ENCODE results near the gene FOLH1.
"Not testable (repeated sequence)": the region's sequence is repeated elsewhere in the genome, so short reads cannot be mapped to it uniquely, and the experiment has no call there.

FOLH1 gene

GRCh38 chr11:49229136-49229535, 20.7 kb upstream of the FOLH1 start:
- H3K27me3 Mint-ChIP-seq (ENCODE audit: low read depth, poor library complexity); H3K4me3 Mint-ChIP-seq; H3K36me3 Mint-ChIP-seq (ENCODE audit: low read depth); H3K27ac Mint-ChIP-seq; DNase-seq; H3K4me1 Mint-ChIP-seq: not testable (repeated sequence)
- TF ChIP-seq CTCF (IDR thresholded peaks at IDR 0.05): peak; percentile 22
- peaks cover 41% of the 10 kb centered on the region for H3K9me3 Mint-ChIP-seq

- H3K36me3 Mint-ChIP-seq (ENCODE audit: low read depth); DNase-seq; H3K27me3 Mint-ChIP-seq (ENCODE audit: low read depth, poor library complexity); H3K4me3 Mint-ChIP-seq; H3K27ac Mint-ChIP-seq; H3K4me1 Mint-ChIP-seq: not testable (repeated sequence)
- H3K9me3 Mint-ChIP-seq: peaks cover 33% of the 10 kb centered on the region
These were observed 16.9 kb upstream of the FOLH1 start for GRCh38 chr11:49225255-49225785.

GRCh38 chr11:49221112-49221511, 12.7 kb upstream of the FOLH1 start:
- Mint-ChIP-seq H3K4me1 (no peaks in the 10 kb centered on the region), H3K9me3 (peaks cover 46% of the 10 kb centered on the region), H3K4me3 (no peak overlapping the region), H3K27me3 (ENCODE audit: low read depth, poor library complexity) (no peaks in the 10 kb centered on the region), H3K27ac (no peak overlapping the region), H3K36me3 (ENCODE audit: low read depth) (no peaks in the 10 kb centered on the region)
- TF ChIP-seq CTCF (IDR thresholded peaks at IDR 0.05): no peak
- DNase-seq: no peak

GRCh38 chr11:49213026-49213560, 4.7 kb upstream of the FOLH1 start:
- Mint-ChIP-seq H3K9me3 (peaks cover 59% of the 10 kb centered on the region), H3K4me1 (no peaks in the 10 kb centered on the region), H3K27ac (no peak overlapping the region), H3K27me3 (ENCODE audit: low read depth, poor library complexity) (peaks cover 2% of the 10 kb centered on the region), H3K4me3 (no peak overlapping the region), H3K36me3 (ENCODE audit: low read depth) (no peaks in the 10 kb centered on the region)
- DNase-seq: no peak
- no peak for TF ChIP-seq CTCF (IDR thresholded peaks at IDR 0.05)

- H3K9me3 Mint-ChIP-seq: peaks cover 58% of the 10 kb centered on the region
- H3K4me1 Mint-ChIP-seq; H3K36me3 Mint-ChIP-seq (ENCODE audit: low read depth); H3K27ac Mint-ChIP-seq; H3K27me3 Mint-ChIP-seq (ENCODE audit: low read depth, poor library complexity); DNase-seq; H3K4me3 Mint-ChIP-seq: not testable (repeated sequence)
These were observed 1.4 kb downstream of the FOLH1 start for GRCh38 chr11:49206999-49207398.

- no peak overlapping the region for H3K27ac Mint-ChIP-seq
- H3K36me3 Mint-ChIP-seq (ENCODE audit: low read depth): no peaks in the 10 kb centered on the region
- no peak for TF ChIP-seq CTCF (IDR thresholded peaks at IDR 0.05)
These were observed 6.0 kb downstream of the FOLH1 start for GRCh38 chr11:49202287-49202976.

GRCh38 chr11:49196775-49197174, 11.6 kb downstream of the FOLH1 start:
- not testable (repeated sequence) for H3K4me1 Mint-ChIP-seq, H3K27ac Mint-ChIP-seq

More at GRCh38 chr11:49202287-49202976, 6.0 kb downstream of the FOLH1 start:
- no peak for DNase-seq
- no peak overlapping the region for H3K4me3 Mint-ChIP-seq
- no peaks in the 10 kb centered on the region for H3K27me3 Mint-ChIP-seq (ENCODE audit: low read depth, poor library complexity)
- peaks cover 39% of the 10 kb centered on the region for H3K9me3 Mint-ChIP-seq
- no peaks in the 10 kb centered on the region for H3K4me1 Mint-ChIP-seq

GRCh38 chr11:49196002-49196401, 12.4 kb downstream of the FOLH1 start:
- not testable (repeated sequence) for H3K4me3 Mint-ChIP-seq; DNase-seq; H3K27ac Mint-ChIP-seq; H3K27me3 Mint-ChIP-seq (ENCODE audit: low read depth, poor library complexity); H3K4me1 Mint-ChIP-seq; H3K36me3 Mint-ChIP-seq (ENCODE audit: low read depth)
- H3K9me3 Mint-ChIP-seq: peaks cover 45% of the 10 kb centered on the region

More at GRCh38 chr11:49196775-49197174, 11.6 kb downstream of the FOLH1 start:
- H3K4me3 Mint-ChIP-seq; H3K36me3 Mint-ChIP-seq (ENCODE audit: low read depth); H3K27me3 Mint-ChIP-seq (ENCODE audit: low read depth, poor library complexity); DNase-seq: not testable (repeated sequence)
- peaks cover 37% of the 10 kb centered on the region for H3K9me3 Mint-ChIP-seq

- H3K4me3 Mint-ChIP-seq; H3K27ac Mint-ChIP-seq; DNase-seq; H3K4me1 Mint-ChIP-seq; H3K27me3 Mint-ChIP-seq (ENCODE audit: low read depth, poor library complexity); H3K36me3 Mint-ChIP-seq (ENCODE audit: low read depth): not testable (repeated sequence)
- H3K9me3 Mint-ChIP-seq: peaks cover 42% of the 10 kb centered on the region
These were observed 18.1 kb downstream of the FOLH1 start for GRCh38 chr11:49190287-49190686.

GRCh38 chr11:49186225-49186624, 22.2 kb downstream of the FOLH1 start:
- not testable (repeated sequence) for H3K27me3 Mint-ChIP-seq (ENCODE audit: low read depth, poor library complexity); H3K36me3 Mint-ChIP-seq (ENCODE audit: low read depth); DNase-seq; H3K4me1 Mint-ChIP-seq; H3K27ac Mint-ChIP-seq; H3K4me3 Mint-ChIP-seq
- H3K9me3 Mint-ChIP-seq: peaks cover 44% of the 10 kb centered on the region
